HG03060 (cell line): ENCODE measurements around the gene ELOVL2.
"Not testable (repeated sequence)": the region's sequence is repeated elsewhere in the genome, so short reads cannot be mapped to it uniquely, and the experiment has no call there.

Experiments used
- ATAC-seq: cut with Tn5 transposase; IDR thresholded peaks from one replicate; pipeline ENCODE4 v1.9.1; 2021; ENCODE audit warnings: low read depth, moderate number of reproducible peaks; ENCODE audit not compliant: unreplicated experiment

The ELOVL2 gene, protein sequence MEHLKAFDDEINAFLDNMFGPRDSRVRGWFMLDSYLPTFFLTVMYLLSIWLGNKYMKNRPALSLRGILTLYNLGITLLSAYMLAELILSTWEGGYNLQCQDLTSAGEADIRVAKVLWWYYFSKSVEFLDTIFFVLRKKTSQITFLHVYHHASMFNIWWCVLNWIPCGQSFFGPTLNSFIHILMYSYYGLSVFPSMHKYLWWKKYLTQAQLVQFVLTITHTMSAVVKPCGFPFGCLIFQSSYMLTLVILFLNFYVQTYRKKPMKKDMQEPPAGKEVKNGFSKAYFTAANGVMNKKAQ

DNA sequence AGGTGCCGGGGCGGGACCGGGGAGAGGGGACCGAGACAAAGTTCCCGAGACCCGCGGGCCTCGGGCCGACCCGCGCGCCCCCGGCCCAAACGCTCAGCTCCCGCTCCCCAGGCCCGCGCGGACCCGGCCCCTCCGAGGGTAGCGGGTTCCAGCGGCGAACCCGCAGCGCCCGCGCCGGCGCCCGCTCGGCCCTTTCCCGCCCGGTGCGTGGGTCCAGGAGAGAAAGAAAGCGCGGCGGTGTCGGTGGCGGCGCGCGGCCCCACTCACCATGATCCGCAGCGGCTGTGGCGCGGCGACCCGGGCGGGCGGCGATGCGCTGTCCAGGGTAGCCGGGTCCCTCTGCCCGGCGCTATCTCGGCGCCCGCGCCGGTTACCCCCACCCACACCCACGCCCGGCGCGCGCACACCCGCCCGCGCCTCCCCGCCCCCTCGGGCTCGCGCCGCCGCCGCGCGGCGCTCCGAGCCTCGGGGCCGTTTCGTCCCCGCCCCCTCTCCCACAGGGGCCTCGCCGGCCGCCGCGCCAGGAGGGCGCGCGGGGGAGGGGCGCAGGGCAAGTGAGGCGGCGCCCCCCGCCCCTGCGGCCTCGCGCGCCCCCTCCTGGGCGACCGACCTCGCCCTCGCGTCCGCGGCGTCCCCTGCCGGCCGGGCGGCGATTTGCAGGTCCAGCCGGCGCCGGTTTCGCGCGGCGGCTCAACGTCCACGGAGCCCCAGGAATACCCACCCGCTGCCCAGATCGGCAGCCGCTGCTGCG is at the start of gene ELOVL2:
TSS of gene ELOVL2 (minus strand) at position 345 of the 751 bp plus-strand sequence. CDS start at position 270, 75 bp downstream.
- ATAC-seq: no peak

DNA sequence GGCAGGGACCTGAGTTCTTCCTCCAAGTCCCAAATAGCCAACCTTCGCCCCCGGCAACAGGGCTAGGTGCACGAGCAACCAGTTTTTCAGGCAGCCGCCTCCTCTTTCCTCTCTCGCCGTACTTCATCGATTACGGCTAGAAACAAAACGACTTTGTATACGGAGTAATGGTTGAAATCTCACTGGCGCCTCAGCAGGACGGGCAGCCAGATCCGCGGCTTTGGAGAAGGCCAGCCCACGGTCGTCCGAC is 49.2 kb upstream of the ELOVL2 start:
- peak; percentile 22 for ATAC-seq

DNA sequence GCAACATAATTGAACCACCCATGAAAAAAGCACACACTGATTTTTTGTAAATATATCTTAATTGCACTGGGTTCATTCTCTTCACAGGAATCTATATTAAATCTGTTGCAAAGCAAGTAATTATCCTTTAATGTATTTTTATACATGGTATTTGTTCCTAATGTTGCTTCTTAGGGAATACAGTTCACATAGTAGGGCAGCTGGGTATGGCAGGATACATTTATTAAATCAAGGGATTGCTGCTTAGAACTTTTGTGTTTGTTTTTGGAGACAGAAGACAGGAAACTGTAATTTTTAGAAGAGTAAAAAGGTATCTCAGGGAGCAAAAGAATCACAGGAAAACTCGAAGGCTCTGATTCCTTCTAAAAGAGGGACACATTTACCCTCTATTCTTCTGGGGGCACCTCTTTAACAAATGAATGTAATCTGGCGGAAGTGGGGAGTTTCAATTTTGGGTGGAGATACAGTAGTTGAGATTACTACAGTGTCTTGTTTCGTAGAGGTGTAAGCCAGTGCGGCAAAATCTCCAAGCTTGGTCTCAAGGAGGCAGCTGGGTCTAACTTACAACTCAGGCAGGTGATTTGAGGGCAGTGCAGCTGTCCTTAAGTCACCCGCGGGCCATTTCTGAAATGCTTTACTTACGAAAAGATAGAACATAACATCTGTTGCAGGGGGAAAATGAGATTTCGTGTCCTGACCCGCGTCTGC is 48.7 kb upstream of the ELOVL2 start:
- peak; percentile 26 for ATAC-seq

DNA sequence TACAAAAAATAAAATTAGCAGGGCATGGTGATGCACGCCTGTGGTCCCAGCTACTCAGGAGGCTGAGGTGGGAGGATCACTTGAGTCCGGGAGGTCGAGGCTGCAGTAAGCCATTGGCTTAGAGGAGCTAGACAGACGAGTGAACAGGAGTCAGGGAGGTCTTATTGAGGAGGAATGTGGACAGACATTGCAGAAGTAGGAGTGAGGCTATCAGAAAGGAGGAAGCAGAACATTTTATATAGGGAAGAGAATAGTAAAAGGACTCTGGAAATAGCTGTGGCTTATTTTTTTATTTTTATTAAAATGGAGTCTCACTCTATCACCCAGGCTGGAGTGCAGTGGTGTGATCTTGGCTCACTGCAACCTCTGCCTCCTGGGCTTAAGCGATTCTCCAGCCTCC is 47.0 kb upstream of the ELOVL2 start:
- not testable (repeated sequence) for ATAC-seq

DNA sequence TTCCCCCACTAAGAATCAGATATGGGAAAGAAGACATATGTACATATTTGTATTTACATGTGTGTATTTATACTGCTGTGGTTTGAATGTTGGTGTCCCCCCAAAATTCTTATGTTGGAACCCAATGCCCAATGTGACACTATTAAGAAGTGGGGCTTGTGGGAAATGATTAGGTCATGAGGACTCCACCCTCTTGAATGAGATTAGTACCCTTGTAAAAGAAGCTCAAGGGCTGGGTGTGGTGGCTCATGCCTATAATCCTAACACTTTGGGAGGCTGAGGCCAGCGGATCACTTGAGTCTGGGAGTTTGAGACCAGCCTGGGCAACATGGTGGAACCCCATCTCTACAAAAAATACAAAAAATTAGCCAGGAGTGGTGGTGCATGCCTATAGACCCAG is 45.6 kb upstream of the ELOVL2 start:
- no peak for ATAC-seq

DNA sequence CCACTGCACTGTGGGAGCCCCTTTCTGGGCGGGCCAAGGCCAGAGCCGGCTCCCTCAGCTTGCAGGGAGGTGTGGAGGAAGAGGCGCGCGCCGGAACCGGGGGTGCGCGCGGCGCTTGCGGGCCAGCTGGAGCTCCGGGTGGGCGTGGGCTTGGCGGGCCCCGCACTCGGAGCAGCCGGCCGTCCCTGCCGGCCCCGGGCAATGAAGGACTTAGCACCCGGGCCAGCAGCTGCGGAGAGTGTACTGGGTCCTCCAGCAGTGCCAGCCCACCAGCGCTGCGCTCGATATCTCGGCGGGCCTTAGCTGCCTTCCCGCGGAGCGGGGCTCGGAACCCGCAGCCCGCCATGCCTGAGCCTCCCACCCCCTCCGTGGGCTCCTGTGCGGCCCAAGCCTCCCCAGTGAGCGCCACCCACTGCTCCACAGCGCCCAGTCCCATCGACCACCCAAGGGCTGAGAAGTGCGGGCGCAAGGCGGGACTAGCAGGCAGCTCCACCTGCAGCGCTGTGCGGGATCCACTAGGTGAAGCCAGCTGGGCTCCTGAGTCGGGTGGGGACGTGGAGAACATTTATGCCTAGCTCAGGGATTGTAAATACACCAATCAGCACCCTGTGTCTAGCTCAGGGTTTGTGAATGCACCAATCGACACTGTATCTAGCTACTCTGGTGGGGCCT is 43.2 kb upstream of the ELOVL2 start:
- ATAC-seq: not testable (repeated sequence)

DNA sequence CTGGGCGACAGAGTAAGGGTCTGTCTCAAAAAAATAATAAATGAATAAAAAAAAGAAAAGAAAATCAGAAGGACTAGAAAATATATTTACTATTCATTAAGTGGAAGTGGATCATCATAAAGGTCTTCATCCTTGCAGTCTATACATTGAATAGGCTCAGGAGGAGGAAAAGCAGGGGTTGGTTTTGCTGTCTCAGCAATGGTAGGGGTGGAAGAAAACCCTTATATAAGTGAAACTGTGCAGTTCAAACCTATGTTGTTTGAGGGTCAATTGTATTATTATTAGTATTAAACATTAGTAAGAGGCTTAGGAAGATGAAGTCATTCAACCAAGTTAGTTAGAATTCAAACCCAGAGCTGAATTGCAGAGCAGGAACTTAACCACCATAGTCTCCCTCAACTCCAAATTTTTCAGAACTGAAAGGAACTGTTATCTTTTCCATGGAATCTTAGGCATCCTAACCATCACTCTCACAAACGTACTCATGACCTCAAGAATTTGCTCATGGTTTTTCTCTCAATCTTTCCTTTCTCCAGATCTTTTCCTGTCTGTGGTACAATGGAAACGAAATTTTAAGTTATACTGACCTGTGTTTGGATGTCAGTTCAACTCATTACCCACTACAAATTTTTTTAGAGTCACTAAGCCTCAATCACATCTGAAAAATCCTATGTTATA is 41.8 kb upstream of the ELOVL2 start:
- ATAC-seq: no peak

DNA sequence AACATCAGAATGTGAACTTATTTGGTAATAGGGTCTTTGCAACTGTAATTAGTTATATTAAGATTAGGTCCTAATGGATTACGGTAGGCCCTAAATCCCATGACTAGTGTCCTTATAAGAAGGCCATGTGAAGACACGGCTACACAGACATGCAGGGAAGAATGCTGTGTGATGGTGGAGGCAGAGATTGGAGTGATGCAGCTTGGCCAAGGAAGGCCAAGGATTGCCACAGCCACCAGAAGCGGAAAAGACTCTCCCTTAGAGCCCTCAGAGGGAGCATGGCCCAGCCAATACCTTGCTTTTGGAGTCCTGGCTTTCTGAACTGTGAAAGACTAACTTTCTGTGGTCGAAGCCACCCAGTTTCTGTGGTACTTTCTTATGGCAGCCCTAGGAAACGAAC is 39.9 kb upstream of the ELOVL2 start:
- no peak for ATAC-seq

DNA sequence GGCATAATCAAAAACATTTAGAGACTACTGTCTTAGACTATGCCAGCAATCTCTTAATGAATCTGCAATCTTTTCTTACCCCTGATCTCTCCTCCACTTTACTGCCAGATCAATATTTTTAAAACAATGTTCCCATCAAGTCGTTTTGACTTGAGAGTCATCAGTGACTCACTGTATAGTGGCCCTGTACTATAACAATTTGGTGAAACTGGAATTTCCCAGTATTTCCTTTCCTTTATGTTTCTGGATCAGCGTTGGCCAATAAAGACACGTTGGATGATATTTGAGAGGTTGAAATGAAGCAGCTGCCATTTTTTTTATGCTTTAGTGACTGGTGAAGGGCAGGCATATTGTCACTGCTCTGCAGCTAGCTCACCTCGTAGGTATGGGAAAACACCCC is 39.4 kb upstream of the ELOVL2 start:
- ATAC-seq: no peak

DNA sequence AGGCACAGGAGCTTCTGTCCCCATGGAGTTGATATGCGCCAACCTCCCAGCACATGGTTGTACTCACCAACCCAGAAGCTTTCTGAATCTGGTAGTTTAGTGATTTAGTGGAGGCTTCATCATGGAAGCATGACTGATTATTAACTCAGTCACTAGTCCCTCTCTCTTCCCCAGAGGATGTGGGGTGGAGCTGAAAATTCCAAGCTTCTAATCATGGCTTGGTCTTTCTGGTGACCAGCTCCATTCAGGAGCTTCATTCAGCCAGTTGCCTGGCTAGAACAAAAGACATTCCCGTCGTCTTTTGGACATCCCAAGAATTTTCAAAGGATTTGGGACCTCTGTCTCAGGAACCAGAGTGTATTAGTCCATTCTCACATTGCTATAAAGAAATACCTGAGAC is 36.2 kb upstream of the ELOVL2 start:
- no peak for ATAC-seq

DNA sequence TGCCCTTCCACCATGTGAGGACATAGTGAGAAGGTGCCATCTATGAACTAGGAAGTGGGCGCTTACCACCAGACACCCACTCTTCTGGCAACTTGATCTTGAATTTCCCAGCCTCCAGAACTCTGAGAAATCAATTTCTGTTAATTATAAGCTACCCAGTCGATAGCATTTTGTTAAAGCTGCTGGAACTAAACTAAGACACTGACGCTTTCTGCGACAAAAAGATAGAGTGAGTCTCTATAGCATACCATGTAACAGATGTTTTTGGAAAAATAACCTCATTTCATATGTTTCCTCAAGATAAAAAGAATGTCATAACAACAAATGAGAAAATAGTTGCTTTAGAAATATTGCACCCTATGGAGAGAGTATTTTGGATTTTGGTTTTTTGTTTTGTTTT is 34.2 kb upstream of the ELOVL2 start:
- no peak for ATAC-seq

DNA sequence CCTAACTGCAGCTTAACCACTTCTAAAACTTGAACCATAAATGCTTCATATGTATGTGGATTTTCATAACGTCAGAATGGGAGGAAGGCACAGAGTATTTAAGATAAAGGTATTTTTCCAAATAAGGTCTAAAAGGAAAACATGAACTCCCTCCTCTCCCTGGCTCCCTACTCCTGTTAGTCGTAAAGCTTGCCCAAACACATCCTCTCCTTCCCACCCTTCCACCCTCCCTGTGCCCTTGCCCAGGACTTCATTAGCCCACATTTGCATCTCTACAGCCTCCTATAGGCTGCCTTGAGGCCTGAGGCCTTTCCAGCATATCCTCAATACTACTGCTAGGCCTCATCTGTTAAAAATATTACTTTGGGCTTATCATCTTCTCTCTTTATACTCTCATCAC is 32.4 kb upstream of the ELOVL2 start:
- ATAC-seq: no peak

DNA sequence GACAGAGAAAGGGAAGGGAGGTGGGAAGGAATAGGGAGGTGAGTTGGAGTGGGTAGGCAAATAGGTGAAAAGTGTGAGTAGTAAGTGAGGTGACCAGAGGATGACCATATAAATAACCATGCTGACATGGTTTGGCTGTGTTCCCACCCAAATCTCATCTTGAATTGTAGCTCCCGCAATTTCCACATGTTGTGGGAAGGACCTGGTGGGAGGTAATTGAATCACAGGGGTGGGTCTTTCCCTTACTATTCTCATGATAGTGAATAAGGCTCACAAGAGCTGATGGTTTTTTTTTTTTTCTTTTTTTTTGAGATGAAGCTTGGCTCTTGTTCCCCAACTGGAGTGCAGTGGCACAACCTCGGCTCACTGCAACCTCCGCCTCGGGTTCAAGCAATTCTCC is 28.0 kb upstream of the ELOVL2 start:
- ATAC-seq: no peak

DNA sequence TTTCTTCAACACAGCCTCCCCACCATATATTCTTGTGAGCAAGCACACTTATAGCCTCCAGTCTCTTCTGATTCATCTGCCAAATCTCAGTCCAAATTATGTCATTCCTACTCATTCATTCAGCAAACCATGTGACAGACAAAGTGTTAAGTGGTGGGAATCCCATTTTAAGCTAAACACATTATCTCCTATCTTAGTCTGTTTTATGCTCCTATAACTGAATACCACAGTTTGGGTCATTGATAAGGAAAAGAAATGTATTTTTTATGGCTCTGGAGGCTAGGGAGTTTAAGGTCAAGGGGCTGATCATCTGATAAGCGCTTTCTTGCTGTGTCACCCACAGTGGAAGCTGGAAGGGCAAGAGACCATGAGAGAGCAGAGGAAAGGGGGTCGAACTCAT is 25.7 kb upstream of the ELOVL2 start:
- no peak for ATAC-seq

DNA sequence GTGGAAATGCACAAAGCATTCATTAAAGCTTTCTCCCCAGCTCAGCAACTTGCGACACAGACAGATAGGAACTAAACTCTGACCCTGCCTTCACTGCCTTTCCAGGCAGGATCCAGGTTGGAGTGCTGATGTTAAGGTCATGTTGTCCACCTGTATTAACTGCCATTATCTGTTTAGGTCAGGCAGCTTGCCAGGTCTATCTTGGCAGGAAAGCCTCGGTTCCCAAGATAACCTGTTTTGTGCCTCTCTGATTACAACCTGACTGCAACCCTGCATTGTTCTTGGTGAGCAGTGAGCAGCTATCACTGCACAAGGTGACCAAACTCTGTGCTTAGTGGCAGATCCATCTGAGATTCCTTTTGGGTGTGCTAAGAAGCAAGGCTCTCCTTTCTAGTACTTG is 23.2 kb upstream of the ELOVL2 start:
- ATAC-seq: no peak

DNA sequence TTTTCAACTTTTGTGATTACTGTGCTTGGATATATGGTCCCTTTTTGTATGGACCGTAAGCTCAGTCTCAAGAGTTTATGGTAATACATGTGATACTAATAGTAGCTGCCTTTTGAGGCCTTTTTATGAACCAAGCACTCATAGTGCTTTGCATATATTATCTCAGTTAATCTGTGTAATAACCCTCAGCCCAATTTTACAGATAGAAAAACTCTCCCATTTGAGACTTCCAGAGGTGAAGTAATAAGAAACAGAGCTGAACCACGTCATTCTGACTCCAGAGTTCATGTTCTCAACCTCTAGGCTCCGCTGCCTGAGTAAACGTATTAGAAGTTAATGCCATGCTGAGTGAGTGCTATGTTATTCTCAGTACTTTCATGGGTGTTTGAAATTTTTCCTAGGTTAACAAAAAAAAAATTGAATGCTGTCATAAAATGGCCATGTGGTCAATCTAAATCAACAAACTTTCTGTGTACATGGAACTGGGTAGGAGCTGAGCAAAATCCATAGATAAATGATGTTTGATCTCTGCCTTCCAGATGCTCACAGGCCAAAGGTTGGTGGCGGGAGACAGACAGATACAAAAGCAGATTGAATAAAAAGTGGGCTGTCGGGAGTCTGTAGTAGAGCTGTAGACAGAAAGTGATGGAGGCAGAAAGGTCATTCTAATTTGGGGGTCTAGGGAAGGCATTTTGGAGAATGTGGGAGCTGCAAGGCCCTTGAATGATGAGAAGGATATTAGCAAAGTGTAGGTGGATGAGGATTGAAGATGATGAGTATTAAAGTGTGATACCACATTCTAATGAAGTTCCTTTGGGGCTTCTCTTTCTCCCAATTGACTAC is 22.6 kb upstream of the ELOVL2 start:
- ATAC-seq: no peak

DNA sequence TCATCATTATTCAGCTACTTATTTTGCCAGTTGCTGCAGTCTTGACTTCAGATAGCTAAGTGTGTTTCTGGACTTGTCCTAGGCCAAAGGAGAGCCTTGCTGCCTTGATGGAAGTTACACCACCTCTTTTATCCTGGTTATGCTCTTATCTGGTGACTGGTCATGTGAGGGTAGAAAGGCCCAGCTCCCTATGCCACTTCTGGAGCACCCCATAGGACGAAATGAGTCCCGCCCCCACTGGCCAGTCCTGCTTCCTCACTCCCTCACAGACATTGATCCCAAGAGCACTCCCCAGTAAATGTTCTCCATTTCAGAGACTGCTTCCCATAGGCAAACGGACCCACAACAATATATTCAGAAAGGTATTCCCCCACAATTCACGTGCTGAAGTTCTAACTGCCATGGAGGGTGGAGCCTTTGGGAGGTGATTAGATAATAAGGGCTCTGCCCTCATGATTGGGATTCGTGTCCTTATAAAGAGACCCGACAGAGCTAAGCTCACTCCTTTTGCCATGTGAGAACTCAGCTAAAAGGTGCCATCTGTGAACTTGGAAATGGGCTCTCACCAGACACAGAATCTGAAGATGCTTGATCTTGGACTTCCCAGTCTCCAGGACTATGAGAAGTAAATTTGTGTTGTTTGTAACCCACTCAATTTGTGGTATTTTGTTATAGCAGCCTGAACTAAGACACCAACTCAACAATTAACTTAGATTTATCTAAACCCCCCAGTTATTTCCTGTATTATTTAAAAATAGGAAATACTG is 21.5 kb upstream of the ELOVL2 start:
- no peak for ATAC-seq

DNA sequence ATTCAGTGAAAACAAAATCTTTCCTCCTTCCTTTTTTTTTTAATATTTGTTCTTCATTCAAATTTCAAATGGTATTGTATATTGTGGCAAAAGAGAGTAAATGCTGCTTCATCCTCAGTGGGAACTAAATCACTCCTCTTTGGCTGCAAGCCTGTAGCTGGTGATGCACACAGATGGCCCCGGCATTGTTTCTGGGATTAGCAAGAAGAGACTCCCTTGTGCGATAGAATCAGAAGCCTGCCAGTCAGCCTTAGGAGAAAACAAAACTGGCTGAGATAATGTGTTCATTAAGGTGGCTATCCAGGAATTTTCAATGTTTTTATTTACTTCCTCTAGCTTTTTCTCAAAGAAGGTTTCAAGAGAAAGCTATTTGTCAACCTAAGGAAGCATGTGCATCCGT is 20.7 kb upstream of the ELOVL2 start:
- no peak for ATAC-seq

DNA sequence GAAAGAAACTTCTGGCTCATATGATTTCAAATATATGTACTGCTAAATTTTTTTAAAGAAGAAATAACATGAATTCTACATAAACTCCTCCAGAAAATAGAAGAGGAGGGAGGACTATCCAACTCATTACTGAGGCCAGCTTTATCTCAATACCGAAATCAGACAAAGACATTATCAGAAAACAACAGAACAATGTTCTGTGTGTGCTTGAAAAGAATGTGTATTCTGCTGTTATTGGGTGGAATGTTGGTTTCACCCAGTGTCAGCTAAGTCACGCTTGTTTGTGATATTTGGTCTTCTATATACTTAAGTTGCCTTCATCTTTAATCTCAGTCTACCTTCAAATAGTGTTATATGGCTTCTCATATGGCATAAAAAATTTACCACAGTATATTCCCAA is 18.6 kb upstream of the ELOVL2 start:
- ATAC-seq: no peak
